ENCODE data around the gene TMEM114.

Gene TMEM114

DNA sequence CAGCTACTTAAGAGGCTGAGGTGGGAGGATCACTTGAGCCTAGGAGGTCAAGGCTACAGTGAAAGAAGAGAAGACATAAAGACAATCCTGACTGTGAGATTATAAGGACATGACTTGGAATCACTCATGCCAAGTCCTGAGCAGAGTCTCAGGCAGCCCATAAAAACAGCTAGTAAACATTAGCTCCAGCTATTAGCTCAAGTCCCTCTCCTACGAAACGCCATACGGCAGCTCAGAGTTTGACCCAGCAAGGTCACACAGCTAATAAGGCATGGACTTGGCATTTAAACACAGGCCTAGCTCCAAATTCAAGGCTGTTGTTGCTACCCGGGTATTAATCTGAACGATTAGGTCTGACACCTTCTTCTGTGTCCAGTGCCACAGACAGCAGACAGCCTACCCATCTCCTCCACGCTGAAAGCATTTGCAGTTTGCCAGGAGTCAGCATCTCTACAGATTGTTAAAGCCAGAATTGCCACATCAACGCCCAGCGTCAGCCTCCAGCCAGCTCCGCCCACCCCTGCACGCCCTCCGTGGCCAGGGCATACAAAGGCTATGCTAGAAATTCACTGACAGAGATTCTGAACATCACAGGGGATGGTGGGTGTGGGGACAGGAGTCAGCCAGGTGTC, 9.9 kb upstream of the TMEM114 start:
- TF ChIP-seq POLR2AphosphoS5 (IDR thresholded peaks at IDR 0.05; ENCODE audit: low read depth, low read length) (no peak), SIN3A (IDR thresholded peaks at IDR 0.05; ENCODE audit: borderline replicate concordance, insufficient read depth, low read length) (no peak), FOXP2 (optimal IDR thresholded peaks at IDR 0.05; ENCODE audit: borderline replicate concordance, extremely low read depth, extremely low read length, insufficient read depth) (no peak), TAF1 (IDR thresholded peaks at IDR 0.05; ENCODE audit: borderline replicate concordance, insufficient read depth, low read length) (no peak)
- TF ChIP-seq, protein P1, sequence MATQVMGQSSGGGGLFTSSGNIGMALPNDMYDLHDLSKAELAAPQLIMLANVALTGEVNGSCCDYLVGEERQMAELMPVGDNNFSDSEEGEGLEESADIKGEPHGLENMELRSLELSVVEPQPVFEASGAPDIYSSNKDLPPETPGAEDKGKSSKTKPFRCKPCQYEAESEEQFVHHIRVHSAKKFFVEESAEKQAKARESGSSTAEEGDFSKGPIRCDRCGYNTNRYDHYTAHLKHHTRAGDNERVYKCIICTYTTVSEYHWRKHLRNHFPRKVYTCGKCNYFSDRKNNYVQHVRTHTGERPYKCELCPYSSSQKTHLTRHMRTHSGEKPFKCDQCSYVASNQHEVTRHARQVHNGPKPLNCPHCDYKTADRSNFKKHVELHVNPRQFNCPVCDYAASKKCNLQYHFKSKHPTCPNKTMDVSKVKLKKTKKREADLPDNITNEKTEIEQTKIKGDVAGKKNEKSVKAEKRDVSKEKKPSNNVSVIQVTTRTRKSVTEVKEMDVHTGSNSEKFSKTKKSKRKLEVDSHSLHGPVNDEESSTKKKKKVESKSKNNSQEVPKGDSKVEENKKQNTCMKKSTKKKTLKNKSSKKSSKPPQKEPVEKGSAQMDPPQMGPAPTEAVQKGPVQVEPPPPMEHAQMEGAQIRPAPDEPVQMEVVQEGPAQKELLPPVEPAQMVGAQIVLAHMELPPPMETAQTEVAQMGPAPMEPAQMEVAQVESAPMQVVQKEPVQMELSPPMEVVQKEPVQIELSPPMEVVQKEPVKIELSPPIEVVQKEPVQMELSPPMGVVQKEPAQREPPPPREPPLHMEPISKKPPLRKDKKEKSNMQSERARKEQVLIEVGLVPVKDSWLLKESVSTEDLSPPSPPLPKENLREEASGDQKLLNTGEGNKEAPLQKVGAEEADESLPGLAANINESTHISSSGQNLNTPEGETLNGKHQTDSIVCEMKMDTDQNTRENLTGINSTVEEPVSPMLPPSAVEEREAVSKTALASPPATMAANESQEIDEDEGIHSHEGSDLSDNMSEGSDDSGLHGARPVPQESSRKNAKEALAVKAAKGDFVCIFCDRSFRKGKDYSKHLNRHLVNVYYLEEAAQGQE (IDR thresholded peaks at IDR 0.05; ENCODE audit: insufficient read depth in 1 of 2, low read depth in 2 of 2, low read length in 2 of 2): no peak

DNA sequence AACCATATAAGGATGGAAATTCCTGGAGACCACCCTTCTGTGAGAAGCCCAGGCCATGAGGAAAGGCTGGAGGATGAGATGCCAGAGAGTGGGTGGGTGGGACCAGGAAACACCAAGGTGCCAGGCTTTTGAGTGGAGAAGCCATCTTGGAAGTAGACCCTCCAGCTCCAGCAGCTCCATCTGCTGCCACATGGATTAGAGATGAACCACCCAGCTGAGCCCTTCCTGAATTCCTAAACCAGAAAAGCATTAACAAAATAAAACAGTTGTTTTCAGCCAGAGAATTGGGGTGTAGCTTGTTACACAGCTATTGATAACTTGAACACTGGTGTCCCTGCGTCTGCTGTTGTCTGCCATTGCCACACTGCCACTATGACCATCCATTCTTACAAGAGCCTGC, 6.3 kb upstream of the TMEM114 start:
- TF ChIP-seq TAF1 (IDR thresholded peaks at IDR 0.05; ENCODE audit: borderline replicate concordance, insufficient read depth, low read length): no peak
- TF ChIP-seq, protein P1 (IDR thresholded peaks at IDR 0.05; ENCODE audit: insufficient read depth in 1 of 2, low read depth in 2 of 2, low read length in 2 of 2): no peak
- TF ChIP-seq SIN3A (IDR thresholded peaks at IDR 0.05; ENCODE audit: borderline replicate concordance, insufficient read depth, low read length): no peak
- TF ChIP-seq FOXP2 (optimal IDR thresholded peaks at IDR 0.05; ENCODE audit: borderline replicate concordance, extremely low read depth, extremely low read length, insufficient read depth): no peak
- no peak for TF ChIP-seq POLR2AphosphoS5 (IDR thresholded peaks at IDR 0.05; ENCODE audit: low read depth, low read length)

DNA sequence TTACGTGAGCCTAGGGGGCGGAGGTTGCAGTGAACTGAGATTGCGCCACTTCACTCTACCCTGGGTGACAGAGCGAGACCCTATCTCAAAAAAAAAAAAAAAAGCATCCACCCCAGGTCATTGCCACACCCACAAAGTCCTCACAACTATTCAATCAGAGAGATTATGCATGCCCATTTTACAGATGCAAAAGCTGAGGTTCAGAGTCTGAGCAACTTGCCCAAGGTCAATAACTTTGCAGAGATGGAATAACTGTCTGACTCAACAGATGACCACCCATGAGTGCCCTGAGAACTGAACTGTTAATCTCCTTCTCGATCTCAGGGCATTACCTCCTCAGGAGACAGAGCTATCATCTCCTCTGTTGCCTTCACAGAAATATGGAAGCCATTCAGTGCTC, 5.5 kb upstream of the TMEM114 start:
- TF ChIP-seq, protein P1 (IDR thresholded peaks at IDR 0.05; ENCODE audit: insufficient read depth in 1 of 2, low read depth in 2 of 2, low read length in 2 of 2): no peak

DNA sequence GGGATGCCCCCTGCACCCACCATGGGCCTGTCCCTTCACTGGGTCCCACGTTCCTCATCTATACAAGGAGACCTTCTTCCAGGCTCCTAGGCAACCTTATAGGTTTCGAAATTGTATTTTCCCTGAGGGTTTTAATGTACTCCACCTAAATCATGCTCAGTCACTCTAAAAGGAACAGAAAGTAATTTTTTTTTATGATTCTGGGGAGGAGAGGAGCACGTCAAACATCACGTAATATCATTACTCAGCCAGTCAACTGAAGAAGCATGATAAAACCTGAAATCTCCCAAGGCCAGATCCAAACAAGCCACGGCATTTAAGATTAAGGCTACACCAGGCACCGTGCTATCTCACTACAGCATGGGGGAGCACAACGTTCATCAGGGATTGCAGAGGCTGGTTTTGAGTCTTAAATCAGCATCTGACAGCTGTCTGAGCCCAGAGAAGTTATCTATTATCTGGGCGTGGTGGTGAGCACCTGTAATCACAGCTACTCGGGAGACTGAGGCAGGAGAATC, 3.9 kb upstream of the TMEM114 start:
- TF ChIP-seq SIN3A (IDR thresholded peaks at IDR 0.05; ENCODE audit: borderline replicate concordance, insufficient read depth, low read length): no peak
- TF ChIP-seq FOXP2 (optimal IDR thresholded peaks at IDR 0.05; ENCODE audit: borderline replicate concordance, extremely low read depth, extremely low read length, insufficient read depth): no peak

DNA sequence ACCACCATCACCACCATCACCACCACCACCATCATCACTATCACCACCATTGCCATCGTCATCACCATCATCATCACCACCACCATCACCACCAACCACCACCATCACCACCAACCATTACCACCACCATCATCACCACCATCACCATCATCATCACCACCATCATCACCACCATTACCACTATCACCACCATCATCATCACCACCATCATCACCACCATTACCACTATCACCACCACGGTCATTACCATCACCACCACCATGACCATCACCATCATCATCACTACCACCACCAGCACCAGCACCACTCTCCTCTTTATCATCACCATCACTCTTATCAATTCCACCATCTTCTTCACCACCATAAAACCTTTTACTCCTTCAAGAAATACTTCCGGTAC, 1.1 kb upstream of the TMEM114 start:
- TF ChIP-seq SIN3A (IDR thresholded peaks at IDR 0.05; ENCODE audit: borderline replicate concordance, insufficient read depth, low read length) (no peak), POLR2AphosphoS5 (IDR thresholded peaks at IDR 0.05; ENCODE audit: low read depth, low read length) (no peak), TAF1 (IDR thresholded peaks at IDR 0.05; ENCODE audit: borderline replicate concordance, insufficient read depth, low read length) (no peak), FOXP2 (optimal IDR thresholded peaks at IDR 0.05; ENCODE audit: borderline replicate concordance, extremely low read depth, extremely low read length, insufficient read depth) (no peak)
- TF ChIP-seq, protein P1 (IDR thresholded peaks at IDR 0.05; ENCODE audit: insufficient read depth in 1 of 2, low read depth in 2 of 2, low read length in 2 of 2): no peak

Measured in PFSK-1 (cell line).